GM19351 (cell line): ENCODE measurements around the gene RANBP1.

Experiments used
- ATAC-seq: cut with Tn5 transposase; IDR thresholded peaks from one replicate; pipeline ENCODE4 v1.9.1; 2021; ENCODE audit warnings: mild to moderate bottlenecking, moderate library complexity; ENCODE audit not compliant: unreplicated experiment

The RANBP1 gene

GRCh38 chr22:20167643-20168322 is 51.9 kb downstream of the RANBP1 start:
- ATAC-seq: no peak

DNA sequence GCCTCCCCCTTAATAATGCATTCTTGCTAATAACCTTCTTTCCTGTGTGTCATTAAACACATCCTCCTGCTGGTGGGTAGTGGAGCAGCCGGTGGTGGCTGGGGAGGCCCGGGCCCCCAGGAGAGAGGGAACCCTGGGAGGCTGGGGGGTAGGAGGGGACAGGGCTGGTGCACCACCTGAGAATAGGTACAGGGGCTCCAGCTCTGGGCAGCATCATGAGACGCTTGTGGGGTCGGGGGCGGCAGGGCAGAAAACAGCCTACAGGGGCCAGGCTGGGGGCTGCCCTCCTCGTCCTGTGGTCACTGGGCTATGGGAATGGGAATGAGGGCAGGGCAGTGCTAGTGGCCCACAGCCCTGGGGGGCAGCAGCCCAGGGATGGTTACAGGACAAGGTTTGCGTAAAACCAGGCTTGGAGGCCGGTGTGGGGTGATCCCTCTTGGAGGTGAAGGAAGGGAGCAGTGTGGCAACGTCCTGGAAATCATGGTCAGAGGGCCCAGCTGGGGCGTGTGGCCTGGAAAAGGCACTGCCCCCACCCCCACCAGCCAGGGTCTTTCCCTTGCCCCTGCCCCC is 53.4 kb downstream of the RANBP1 start:
- no peak for ATAC-seq

- ATAC-seq: no peak
Measured at GRCh38 chr22:20170170-20170569, 54.3 kb downstream of the RANBP1 start.

- ATAC-seq: no peak
Measured at GRCh38 chr22:20171288-20172140, 55.6 kb downstream of the RANBP1 start.

- no peak for ATAC-seq
Measured at GRCh38 chr22:20172141-20172613, 56.3 kb downstream of the RANBP1 start.

DNA sequence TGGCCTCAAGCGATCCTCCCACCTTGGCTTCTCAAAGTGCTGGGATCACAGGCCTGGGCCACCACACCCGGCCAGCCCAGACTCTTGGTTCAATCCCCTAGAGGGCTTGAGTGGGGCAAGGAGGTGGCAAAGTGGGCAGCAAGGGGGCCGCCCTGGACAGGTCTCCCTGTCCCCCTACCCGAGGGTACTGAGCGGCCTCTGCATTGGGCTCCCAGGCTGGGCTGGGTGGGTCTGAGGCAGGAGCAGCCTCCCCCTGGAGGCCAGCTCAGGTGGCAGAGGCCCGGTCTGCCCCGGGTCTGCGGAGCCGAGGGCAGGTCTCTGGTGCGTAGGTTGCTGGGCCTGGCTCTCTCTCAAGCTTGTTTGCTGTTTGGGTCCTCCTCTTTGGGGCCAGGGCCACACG is 57.3 kb downstream of the RANBP1 start:
- no peak for ATAC-seq

DNA sequence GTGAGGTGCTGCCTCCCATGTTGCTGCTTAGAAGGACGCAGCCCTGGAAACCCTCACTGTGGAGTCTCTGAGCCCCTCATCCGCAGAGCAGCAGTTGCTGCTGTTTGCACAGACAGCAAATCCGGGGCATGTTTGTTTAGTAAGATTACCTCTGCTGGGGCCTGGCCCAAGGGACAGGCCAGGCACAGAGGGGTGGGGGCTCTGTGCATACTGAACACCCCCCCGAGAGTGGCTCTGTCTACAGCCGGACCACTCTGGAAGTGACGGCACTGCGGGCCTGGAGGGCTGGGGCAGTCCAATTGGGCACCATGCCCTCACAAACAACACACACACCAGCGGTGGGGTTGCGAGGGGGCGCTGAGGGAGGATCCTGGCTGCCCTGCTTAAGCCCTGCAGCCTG is 57.9 kb downstream of the RANBP1 start:
- no peak for ATAC-seq

DNA sequence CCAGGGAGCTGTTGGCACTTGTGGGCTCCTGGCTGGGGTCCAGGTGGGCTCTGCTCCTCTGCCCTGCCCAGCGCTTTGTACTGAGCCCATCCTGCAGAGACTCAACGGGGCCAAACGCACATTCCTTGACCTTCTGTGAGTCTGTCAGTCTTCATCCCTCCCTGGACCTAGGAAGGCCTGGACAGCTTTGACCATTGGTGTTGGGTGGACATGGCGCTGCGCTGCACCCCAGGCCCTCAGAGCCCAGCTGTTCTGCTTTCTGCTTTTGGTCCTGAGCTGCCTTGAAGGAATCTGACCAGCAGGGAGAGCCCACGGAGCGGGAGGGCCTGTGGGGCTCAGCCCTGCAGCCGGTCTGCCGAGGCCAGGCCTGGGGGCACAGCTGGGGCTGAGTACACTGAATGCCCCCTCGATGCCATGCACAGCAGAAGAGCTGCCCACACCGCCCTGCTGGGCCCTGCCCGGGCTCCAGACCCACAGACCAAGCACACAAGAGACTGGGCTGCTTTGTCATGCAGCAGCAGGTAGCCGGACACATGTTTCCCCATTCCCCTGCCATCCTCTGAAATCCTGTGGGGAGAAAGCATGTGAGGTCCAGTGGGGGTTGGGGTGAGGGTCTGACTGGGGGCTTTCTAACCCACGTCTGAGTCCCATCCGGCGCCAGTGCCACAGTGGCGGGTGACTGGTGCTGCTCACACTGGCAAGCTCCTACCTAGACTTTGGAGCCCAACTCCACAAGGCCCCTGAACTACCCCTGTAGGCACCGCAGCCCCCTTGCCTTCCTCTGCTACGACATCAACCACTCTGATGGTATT is 59.1 kb downstream of the RANBP1 start:
- no peak for ATAC-seq

DNA sequence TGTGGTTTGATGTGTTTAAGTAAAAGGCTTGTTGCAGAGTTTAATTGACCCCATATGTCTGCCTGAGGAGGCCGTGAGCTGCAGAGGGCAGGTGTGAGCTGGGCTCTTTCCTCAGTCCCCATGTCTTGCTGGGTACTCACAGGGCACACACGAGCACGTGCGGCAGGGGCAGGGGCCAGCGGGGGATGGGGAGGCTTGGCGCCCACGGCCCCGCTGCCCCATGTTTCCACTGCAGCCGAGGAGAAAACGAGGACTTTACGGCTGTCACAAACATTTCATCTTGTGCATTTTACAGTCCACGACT is 59.6 kb downstream of the RANBP1 start:
- ATAC-seq: no peak

DNA sequence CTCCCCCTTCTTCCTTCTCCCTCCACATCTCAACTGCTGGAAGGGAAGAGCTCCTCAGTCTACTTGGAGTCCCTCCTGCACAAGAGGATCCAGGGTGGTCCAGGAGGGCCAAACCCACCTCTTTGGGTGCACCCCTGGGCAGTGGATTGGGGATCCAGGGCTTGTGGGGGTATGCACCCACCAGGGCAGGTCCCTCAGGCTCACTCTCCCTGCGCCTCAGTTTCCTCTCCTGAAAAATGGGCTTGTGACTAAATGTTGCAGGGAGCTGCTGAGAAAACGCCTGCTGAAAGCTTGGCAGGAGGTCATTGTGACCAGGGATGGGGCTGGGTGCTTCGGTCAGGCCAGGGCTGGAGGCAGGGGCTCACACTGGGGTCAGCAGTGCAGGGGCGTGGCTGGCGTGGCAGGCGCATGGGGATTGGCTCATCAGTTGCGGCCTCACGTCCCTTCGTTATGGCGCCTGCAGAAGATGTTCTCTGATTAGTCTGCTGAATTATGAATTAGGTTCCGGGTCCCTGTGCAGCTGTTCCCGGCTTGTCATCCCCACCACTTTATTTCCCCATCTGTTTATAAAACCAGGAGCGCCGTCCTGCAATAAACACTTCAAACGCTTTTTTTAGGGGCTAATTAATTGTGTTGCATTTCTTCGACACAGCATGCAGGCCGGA is 60.6 kb downstream of the RANBP1 start:
- ATAC-seq: no peak
